Epithelial cell of proximal tubule (primary cell): ENCODE measurements around the gene GSTCD. TPM values are rescaled to one million over a fixed set of nuclear protein-coding genes. Genes with fewer than 3 reads are reported as not detected.
"Not testable (repeated sequence)": the region's sequence is repeated elsewhere in the genome, so short reads cannot be mapped to it uniquely, and the experiment has no call there.

ENCODE experiments used
- DNase-seq: peaks from one replicate; pipeline ENCODE4 v3.0.0-alpha.2; 2011; ENCODE audit warnings: low read depth
- H3K4me3 ChIP-seq: 2 replicates; pipeline ENCODE4 v1.5.1; 2011; ENCODE audit warnings: low read depth, mild to moderate bottlenecking, low read length
- CTCF ChIP-seq: conservative IDR thresholded peaks from 2 replicates; pipeline ENCODE4 v1.5.1; 2012; ENCODE audit warnings: low read depth, mild to moderate bottlenecking, low read length
- total RNA-seq: library from RNA; depleted of rRNA; stranded (reverse); fragments of >200 nt; gene quantifications from 2 replicates; pipeline ENCODE4 v1.2.3, GENCODE V29; 2015

GSTCD gene
- total RNA-seq, 1 donor from 2014 or later: 28.8 TPM

GRCh38 chr4:105671301-105671700, 37.3 kb upstream of the GSTCD start:
- TF ChIP-seq CTCF: no peak
- DNase-seq: no peak
- H3K4me3 ChIP-seq: no peak overlapping the region

GRCh38 chr4:105674011-105674410, 34.6 kb upstream of the GSTCD start:
- TF ChIP-seq CTCF: no peak
- H3K4me3 ChIP-seq: no peak overlapping the region
- no peak for DNase-seq

- no peak overlapping the region for H3K4me3 ChIP-seq
- no peak for DNase-seq
- TF ChIP-seq CTCF: no peak
Measured at GRCh38 chr4:105677709-105678108, 30.9 kb upstream of the GSTCD start.

- DNase-seq: no peak
- no peak overlapping the region for H3K4me3 ChIP-seq
- TF ChIP-seq CTCF: no peak
Measured at GRCh38 chr4:105679186-105679585, 29.4 kb upstream of the GSTCD start.

- no peak overlapping the region for H3K4me3 ChIP-seq
- no peak for DNase-seq
- TF ChIP-seq CTCF: no peak
Measured at GRCh38 chr4:105683038-105683437, 25.5 kb upstream of the GSTCD start.

- TF ChIP-seq CTCF: no peak
- no peak overlapping the region for H3K4me3 ChIP-seq
- DNase-seq: no peak
Measured at GRCh38 chr4:105686571-105686970, 22.0 kb upstream of the GSTCD start.

- not testable (repeated sequence) for H3K4me3 ChIP-seq, DNase-seq
Measured at GRCh38 chr4:105694812-105695211, 13.8 kb upstream of the GSTCD start.

- DNase-seq, H3K4me3 ChIP-seq: not testable (repeated sequence)
Measured at GRCh38 chr4:105695832-105696231, 12.8 kb upstream of the GSTCD start.
